Globus pallidus (tissue), 1 donor: ENCODE measurements around the gene KIF26B.
A peak's percentile ranks its signal among the peaks of the same experiment; 100 is the strongest.
"Not testable (repeated sequence)": the region's sequence is repeated elsewhere in the genome, so short reads cannot be mapped to it uniquely, and the experiment has no call there.

Experiments used
- DNase-seq: peaks from one replicate; pipeline ENCODE4 v3.0.0-alpha.2; 2015; ENCODE audit warnings: low spot score

The KIF26B gene

DNA sequence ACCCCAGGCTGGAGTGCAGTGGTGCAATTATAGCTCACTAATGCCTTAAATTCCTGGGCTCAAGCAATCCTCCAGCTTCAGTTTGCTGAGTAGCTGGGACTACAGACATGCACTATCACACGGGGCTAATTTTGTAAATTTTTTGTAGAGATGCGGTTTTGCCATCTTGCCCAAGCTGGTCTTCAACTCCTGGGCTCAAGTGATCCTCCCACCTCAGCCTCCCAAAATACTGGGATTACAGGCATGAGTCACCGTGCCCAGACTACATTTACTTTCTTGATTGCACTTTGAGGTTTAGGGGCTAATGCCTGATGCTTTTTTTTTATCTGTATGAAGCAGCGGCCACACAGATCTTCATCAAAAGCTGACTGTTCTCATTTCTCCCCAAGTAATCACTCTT is 124.6 kb downstream of the KIF26B start:
- no peak for DNase-seq

DNA sequence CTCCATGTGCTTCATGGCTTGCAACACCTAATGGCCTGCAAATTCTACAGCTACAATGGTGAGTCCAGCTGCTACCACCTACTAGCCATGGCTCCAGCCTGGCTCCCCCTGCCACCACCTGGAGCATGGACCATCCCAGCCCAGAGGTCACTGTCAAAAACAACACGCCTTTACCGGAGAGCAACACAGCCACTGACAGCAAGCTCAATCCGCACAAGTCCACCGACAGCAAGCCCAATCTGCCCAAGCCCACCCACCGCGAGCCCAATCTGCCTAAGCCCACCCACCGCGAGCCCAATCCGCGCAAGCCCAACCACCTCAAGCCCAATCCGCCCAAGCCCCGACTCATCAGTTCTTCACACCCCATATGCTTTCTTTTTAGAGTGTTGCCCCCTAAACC is 128.2 kb downstream of the KIF26B start:
- no peak for DNase-seq

DNA sequence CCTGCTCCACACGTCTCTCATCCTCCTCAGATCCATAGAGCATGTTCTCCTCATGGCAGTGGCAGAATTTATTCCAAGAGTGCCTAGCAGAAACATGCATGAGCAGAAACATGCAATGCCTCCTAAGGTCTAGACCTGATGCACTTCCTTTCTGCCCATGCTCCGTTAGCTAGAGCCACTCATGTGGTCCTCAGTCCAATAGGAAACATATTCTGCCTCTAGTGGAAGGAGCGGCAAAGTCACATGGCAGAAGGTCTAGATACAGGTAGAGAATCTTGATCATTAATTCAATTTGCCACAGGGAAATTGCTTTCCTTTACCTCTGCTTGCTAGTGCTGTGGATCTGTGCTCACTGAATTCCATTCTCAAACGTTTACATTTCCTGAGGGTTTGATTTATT is 130.4 kb downstream of the KIF26B start:
- no peak for DNase-seq

DNA sequence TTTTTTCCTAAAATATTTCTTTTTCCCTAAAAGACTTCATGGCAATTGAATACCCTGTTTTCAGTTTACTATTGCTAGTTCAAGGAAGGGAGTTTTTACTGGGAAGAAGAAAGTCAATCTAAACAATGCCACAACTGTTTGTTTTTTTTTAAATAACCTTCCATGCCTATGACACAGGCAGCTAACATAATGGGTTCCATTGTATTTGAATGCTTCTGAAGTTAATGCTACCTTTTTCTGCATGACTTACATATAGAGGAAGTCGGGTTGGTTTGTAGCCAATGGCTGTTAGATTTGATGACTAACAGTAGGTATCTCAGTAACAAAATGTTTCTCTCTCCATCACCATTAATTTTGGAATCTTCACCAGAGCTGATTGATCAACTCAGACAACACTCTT is 134.0 kb downstream of the KIF26B start:
- no peak for DNase-seq

DNA sequence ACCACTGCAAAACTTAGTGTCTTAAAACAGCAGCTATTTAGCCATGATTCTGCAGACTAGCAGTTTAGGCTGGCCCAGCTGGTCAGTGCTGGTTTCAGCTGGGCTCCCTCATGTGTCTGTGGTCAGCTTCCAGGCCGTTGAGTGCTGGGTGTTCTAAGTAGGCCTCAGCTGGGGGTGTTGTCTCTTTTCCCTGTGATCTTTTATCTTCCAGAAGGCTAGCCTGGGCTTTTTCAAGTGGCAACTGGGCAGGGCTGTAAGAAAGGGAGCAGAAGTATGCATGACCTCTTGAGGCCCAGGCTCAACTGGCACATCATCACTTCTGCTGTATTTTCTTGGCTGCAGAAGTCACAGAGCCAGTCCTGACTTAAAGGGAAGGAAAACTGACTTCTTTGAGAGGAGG is 136.1 kb downstream of the KIF26B start:
- DNase-seq: no peak

GRCh38 chr1:245291351-245291750 is 136.6 kb downstream of the KIF26B start:
- DNase-seq: no peak

DNA sequence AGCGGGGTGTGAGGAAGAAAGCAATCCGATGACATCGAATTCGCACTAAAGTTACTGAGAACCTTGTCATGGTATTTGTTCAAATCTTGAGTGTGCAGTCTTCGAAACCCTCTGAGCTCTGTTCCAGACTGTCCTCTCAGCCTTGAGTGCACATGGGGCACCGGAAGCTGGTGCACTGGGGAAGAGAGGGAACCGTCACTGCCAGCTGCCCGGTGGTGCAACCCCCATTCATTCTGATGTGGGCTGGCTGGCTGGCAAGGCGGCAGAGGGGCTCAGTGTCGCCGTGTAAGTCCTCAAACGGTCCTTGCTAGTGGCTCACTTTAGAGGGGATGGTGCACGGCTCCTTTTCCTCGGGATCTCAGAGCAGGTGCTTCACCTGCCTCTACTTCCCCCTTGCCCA is 137.4 kb downstream of the KIF26B start:
- no peak for DNase-seq

GRCh38 chr1:245292553-245292952 is 137.8 kb downstream of the KIF26B start:
- DNase-seq: no peak

GRCh38 chr1:245294020-245294419 is 139.2 kb downstream of the KIF26B start:
- no peak for DNase-seq

- DNase-seq: peak; percentile 22
These were observed 144.0 kb downstream of the KIF26B start for GRCh38 chr1:245298781-245299180.

DNA sequence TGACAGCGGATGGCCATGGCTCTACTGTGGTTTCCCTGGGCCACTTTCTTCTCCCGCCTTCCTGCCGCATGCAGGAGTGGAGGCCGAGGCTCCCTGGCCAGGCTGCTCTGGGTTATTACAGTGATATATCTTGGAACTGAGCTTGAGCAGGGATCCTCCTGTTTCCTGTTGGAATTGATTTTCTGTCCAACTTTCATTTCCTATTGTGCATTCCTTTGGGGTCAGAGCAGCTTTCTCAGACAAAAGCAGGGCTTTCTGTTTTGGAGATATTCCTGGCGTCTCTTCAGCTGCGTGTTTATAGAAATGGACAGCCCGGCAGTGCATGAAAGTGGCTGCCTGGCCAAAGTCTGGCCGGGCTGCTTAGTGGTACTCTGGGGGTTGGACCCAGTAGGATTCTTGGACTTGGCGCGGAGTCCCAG is 146.4 kb downstream of the KIF26B start:
- DNase-seq: no peak

DNA sequence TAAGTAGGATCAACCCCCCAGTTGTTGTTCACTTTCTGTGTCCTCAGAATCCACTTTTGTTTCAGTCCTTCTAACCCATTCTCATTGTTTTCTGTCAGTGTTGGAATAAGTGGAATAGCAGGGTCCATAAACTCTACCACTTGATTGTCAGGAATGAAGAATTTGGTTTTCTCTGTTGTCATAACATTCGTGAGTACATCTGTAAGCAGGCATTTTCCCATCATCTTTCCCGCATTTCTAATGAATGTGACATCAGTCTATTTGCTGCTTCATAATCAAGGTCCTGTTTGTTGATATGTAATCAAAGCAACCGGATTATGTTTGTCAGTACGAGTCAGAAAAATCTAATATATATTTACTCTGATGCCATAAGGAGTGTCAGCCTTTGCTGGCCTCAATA is 147.1 kb downstream of the KIF26B start:
- no peak for DNase-seq

GRCh38 chr1:245304698-245305097 is 149.9 kb downstream of the KIF26B start:
- DNase-seq: no peak

DNA sequence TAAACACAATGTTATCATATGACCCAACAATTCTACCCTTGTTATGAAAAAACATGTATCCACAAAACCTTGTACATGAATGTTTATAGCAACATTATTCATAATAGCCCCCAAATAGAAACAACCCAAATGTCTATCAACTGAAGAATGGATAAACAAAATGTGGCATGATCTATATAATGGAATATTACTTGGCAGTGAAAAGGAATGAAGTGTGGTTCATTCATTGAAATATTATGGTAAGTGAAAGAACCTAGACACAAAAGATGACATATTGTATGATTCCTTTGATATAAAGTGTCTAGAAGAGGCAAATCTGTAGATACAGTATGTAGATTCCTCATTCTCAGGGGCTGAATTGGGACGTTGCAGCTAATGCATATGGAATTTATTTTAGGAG is 151.2 kb downstream of the KIF26B start:
- DNase-seq: no peak

- DNase-seq: no peak
These were observed 152.0 kb downstream of the KIF26B start for GRCh38 chr1:245306628-245307410.

DNA sequence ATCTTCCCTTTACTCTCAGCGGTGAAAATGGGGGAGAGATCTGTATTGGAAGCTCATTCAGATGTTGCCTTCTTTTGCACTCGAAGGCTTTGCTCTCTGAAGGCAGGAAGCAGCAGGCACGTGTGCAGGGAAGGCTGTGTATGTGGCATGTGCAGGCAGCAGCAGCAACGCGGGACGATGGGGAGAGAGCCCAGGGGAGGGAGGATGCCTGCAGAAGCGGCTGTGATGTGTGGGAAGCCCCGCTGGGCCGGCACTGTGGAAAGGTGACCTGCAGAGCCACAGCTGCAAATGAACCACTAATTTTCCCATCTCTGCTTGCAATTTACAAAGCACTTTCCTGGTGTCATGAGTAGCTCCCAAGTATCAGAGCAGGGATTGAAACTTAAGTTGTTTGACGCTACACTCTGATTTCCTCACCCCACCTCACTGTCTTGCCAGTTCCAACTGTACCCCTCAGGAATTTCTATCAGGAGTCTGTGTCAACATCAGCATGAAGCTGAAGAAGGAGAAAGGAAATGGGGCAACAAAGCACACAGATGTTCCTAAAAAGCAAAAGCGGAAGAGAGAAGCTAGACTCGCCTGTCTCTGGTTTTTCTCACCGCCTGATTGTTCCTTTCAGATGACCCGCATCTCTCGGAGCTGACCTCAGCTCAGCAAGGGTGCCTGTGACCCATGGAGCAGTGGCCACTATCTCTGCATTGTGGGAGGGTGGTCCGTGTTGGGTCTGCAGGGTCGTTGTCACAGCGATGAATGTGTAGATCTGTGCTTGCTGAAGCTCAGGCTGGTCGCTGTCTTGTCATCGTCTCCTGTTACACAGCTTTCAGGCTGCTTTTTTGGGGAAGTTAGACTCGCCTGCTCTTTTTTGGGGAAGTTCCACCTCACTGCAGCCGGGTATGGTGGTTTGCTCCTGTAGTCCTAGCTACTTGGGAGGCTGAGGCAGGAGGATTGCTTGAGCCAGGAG is 156.1 kb downstream of the KIF26B start:
- DNase-seq: peak; percentile 50

DNA sequence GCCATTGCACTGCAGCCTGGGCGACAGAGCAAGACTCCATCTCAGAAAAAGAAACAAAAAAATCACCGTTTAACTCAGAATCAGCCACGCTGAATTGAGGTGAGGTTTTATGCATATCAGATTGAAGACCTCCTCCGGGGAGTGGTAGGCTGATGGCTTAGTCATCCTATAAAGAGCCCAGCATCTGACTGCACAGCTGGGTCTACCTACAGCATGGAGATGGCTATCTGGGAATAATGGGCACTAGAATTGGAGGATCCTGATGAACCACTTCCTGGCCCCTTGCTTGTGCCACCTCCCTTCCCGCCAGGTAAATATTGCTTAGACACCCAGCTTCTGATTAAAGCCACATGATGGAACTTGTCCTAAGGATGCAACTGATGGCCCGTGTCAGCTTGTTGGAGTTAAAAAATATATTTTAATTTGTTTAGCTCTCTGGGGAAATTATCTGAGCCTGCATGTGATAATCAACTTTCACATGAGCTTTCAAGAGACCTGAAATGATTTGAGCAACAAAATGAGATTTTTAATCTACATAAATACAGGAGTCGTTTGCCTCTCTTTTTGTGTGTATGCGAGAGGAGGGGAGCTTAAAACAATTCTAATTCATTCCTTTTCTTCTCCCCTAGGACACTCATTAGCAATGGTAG is 157.2 kb downstream of the KIF26B start:
- no peak for DNase-seq

GRCh38 chr1:245313576-245313975 is 158.8 kb downstream of the KIF26B start:
- no peak for DNase-seq

GRCh38 chr1:245316784-245317183 is 162.0 kb downstream of the KIF26B start:
- DNase-seq: no peak

- DNase-seq: no peak
These were observed 162.4 kb downstream of the KIF26B start for GRCh38 chr1:245317217-245317616.

DNA sequence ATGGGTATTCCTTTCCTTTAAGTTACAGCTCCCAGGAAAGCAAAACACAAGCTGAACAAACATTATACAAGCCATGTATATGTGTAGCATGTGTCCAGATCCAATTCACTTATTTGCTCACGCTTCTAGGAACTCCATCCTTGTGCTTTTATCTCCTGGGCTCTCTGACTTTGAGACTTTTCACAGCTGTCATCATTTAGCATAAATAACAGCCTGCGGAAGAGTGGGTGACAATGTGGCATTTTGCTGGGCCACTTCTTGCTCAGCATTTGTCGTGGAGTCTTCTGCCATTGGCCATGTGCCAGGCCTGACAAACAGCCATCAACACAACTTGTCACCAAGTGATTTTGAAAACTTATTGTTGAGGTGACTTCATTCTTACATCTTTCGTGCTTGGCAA is 164.3 kb downstream of the KIF26B start:
- DNase-seq: no peak

DNA sequence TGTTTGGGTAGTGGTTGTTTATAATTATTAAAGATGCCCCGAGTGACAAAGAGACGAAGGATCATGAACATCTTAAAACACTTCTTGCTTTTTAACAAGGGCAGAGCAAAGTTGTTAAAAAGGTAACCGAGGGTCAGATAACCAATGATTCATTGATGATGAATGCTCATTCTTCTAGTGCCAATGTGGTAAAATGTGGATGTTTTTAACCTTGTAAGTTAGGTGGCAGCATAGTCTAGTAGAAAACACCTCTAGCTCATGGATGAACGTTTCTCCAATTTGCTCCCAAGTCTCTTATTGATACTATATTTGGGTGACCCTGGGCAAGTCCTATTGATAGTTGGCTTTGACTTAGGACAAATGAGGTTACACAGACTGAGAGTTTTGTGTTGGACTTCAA is 167.9 kb downstream of the KIF26B start:
- DNase-seq: no peak

DNA sequence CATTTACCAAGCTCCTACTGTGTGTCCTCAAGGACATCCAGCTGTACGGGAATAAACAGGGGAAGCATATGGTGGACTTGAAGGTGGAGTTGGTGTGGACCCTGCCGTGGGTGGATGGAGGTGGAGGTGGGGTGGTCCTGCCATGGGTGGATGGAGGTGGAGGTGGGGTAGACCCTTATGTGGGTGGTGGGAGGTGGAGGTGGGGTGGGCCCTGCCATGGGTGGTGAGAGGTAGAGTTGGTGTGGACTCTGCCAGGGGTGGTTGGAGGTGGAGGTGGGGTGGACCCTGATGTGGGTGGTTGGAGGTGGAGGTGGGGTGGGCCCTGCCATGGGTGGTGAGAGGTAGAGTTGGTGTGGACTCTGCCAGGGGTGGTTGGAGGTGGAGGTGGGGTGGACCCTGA is 169.0 kb downstream of the KIF26B start:
- DNase-seq: not testable (repeated sequence)
